ENCODE data around the gene DCP2.

DCP2 gene

DNA sequence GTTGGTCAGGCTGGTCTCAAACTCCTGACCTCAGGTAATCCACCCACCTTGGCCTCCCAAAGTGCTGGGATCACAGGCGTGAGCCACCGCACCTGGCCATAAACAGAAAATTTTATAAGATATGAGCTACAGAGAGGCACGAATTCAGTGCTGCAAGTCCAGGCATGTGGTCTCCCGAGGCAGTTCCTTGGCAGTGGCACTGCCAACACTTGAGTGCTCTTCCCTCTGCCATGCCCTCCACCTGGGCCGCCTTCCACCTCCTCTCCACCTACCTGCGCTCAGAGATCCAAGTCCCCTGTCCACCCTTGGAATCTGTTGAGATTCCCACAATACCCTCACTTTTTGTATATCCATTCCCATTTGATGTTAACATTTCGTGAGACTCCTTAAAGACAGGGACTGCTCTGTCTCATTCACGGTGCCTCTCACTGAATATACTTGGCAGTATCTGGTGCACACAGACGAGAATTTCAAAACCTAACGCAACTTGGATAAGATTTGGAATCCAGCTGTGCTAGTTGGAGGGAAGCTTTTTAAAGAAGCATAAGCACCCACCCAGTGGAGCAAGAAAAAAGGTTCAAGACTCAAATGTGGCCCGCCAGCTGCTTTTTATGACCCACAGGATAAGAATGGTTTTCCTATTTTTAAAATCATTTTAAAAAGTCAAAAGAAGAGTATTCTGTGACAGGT lies 68.3 kb downstream of the DCP2 start:
- TF ChIP-seq SIN3A (IDR thresholded peaks at IDR 0.05; ENCODE audit: borderline replicate concordance, insufficient read depth, low read length) (no peak), POLR2AphosphoS5 (IDR thresholded peaks at IDR 0.05; ENCODE audit: low read depth, low read length) (no peak), TAF1 (IDR thresholded peaks at IDR 0.05; ENCODE audit: borderline replicate concordance, insufficient read depth, low read length) (no peak), FOXP2 (optimal IDR thresholded peaks at IDR 0.05; ENCODE audit: borderline replicate concordance, extremely low read depth, extremely low read length, insufficient read depth) (no peak)
- TF ChIP-seq, protein P1, sequence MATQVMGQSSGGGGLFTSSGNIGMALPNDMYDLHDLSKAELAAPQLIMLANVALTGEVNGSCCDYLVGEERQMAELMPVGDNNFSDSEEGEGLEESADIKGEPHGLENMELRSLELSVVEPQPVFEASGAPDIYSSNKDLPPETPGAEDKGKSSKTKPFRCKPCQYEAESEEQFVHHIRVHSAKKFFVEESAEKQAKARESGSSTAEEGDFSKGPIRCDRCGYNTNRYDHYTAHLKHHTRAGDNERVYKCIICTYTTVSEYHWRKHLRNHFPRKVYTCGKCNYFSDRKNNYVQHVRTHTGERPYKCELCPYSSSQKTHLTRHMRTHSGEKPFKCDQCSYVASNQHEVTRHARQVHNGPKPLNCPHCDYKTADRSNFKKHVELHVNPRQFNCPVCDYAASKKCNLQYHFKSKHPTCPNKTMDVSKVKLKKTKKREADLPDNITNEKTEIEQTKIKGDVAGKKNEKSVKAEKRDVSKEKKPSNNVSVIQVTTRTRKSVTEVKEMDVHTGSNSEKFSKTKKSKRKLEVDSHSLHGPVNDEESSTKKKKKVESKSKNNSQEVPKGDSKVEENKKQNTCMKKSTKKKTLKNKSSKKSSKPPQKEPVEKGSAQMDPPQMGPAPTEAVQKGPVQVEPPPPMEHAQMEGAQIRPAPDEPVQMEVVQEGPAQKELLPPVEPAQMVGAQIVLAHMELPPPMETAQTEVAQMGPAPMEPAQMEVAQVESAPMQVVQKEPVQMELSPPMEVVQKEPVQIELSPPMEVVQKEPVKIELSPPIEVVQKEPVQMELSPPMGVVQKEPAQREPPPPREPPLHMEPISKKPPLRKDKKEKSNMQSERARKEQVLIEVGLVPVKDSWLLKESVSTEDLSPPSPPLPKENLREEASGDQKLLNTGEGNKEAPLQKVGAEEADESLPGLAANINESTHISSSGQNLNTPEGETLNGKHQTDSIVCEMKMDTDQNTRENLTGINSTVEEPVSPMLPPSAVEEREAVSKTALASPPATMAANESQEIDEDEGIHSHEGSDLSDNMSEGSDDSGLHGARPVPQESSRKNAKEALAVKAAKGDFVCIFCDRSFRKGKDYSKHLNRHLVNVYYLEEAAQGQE (IDR thresholded peaks at IDR 0.05; ENCODE audit: insufficient read depth in 1 of 2, low read depth in 2 of 2, low read length in 2 of 2): no peak

DNA sequence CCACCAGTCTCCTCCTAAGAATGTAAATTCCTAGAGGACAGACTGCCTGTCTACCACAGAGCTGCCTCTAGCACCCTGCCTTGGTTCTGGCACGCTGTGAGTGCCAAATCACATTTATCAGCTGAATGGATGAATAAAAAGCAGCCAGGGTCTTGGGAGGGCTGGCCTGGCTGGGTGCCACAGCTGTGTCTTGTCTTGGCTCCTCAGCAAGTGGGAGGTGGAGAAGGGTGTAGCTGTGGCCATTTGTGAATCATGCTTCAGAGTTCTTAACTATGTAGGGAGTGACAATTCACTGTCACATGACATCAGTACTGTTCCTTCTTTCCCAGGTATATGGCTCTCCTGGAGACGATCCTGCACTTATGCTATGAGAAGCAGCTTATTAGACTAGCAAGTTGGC lies 70.6 kb downstream of the DCP2 start:
- TF ChIP-seq, protein P1 (IDR thresholded peaks at IDR 0.05; ENCODE audit: insufficient read depth in 1 of 2, low read depth in 2 of 2, low read length in 2 of 2): no peak
- TF ChIP-seq FOXP2 (optimal IDR thresholded peaks at IDR 0.05; ENCODE audit: borderline replicate concordance, extremely low read depth, extremely low read length, insufficient read depth) (no peak), TAF1 (IDR thresholded peaks at IDR 0.05; ENCODE audit: borderline replicate concordance, insufficient read depth, low read length) (no peak)

DNA sequence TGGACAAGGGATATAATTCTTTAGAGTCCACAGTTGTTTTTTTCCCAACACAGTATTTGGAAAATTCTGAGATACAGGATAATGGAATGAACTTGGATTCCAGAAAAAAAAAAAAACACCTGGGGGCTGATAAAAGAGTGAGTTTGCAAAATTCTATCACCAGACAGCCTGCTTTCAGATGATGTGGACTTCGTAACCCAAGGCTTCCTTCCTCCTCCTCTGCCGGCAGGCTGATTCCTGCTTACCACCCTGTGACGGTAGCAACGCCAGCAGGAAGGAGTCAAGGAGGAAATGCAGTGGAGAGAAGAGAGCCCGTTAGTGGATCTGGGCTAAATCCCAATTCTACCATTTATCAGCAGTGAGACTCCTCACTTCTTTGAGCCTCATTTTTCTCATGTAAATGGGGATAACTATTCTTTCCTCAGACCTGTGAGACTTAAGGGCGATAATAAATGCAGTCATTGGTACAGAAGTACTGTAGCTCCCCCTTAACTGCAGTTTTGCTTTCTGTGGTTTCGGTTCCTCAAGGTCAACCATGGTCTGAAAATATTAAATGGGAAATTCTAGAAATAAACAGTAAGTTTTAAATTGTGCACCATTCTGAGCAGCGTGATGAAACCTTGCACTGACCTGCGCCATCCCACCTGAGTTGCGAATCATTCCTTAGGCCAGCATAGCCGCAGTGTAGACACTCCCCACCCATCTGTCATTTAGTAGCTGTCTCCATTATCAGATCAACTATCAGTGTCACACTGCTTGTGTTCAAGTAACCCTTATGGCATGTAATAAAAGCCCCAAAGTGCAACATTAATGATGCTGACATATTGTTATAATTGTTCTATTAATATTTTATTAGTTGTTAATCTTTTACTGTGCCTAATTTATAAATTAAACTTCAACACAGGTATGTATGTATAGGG lies 71.4 kb downstream of the DCP2 start:
- TF ChIP-seq POLR2AphosphoS5 (IDR thresholded peaks at IDR 0.05; ENCODE audit: low read depth, low read length): no peak; the same call in 1 of the 2 replicates
- TF ChIP-seq FOXP2 (optimal IDR thresholded peaks at IDR 0.05; ENCODE audit: borderline replicate concordance, extremely low read depth, extremely low read length, insufficient read depth): no peak
- TF ChIP-seq TAF1 (IDR thresholded peaks at IDR 0.05; ENCODE audit: borderline replicate concordance, insufficient read depth, low read length): no peak
- TF ChIP-seq SIN3A (IDR thresholded peaks at IDR 0.05; ENCODE audit: borderline replicate concordance, insufficient read depth, low read length): no peak
- TF ChIP-seq, protein P1 (IDR thresholded peaks at IDR 0.05; ENCODE audit: insufficient read depth in 1 of 2, low read depth in 2 of 2, low read length in 2 of 2): no peak

GRCh38 chr5:113048931-113049330 lies 72.3 kb downstream of the DCP2 start:
- no peak for TF ChIP-seq TAF1 (IDR thresholded peaks at IDR 0.05; ENCODE audit: borderline replicate concordance, insufficient read depth, low read length)

DNA sequence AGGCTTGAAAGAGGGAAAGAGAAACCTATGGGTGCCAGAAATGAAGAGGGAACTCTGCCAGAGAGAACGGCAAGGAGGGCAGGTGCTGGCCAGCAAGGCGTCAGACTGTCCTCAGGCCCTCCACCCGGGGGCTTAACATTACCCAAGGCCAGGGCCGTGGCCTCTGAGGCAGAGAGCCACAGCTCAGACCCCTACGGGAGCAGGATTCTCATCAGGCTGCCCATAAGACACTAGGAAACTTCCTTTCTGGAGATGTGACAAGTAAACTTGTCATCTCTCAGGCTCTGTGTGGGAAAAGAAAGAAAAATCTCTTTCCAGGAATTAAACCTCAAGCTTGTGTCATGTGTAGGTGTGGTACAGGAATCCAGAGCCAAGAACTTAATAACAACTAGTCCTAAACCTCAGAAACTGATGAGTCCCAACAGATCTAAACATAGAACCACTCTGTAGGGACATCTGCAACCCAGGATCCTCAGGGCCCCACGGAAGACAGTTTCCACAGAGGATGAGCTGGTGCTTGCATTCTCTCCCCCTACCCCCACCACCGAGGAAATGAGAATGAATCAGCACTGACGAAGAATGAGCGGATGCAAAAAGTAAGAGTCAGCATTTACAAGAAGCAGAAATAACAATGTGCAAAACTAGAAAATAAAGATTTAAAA lies 74.3 kb downstream of the DCP2 start:
- no peak for TF ChIP-seq POLR2AphosphoS5 (IDR thresholded peaks at IDR 0.05; ENCODE audit: low read depth, low read length)
- no peak for TF ChIP-seq FOXP2 (optimal IDR thresholded peaks at IDR 0.05; ENCODE audit: borderline replicate concordance, extremely low read depth, extremely low read length, insufficient read depth)
- TF ChIP-seq, protein P1 (IDR thresholded peaks at IDR 0.05; ENCODE audit: insufficient read depth in 1 of 2, low read depth in 2 of 2, low read length in 2 of 2): no peak
- no peak for TF ChIP-seq TAF1 (IDR thresholded peaks at IDR 0.05; ENCODE audit: borderline replicate concordance, insufficient read depth, low read length)
- TF ChIP-seq SIN3A (IDR thresholded peaks at IDR 0.05; ENCODE audit: borderline replicate concordance, insufficient read depth, low read length): no peak

Data from PFSK-1 (cell line).